ENCODE data around the gene ATL3. TPM values are rescaled to one million over a fixed set of nuclear protein-coding genes. Genes with fewer than 3 reads are reported as not detected.

ATL3 gene
- total and polyA plus RNA-seq, 2 donors (not counting 3 experiments of a cell fraction or from before 2014, with no cell fraction given): 21.7 to 70.2 TPM

- no peak overlapping the region for H2AFZ ChIP-seq (ENCODE audit: low read depth, low read length)
- ChIA-PET POLR2A (no interaction called here), CTCF (interaction anchor here (0.9 to 2.0 kb wide), 2 partner anchors 21 to 22 kb away, joined by 3 to 4 read pairs; no protein-coding TSS in a partner anchor)
- H3K4me2 ChIP-seq (ENCODE audit: insufficient read depth, low read length): no peak overlapping the region
- H3K4me3 ChIP-seq (replicated peaks in 1 of 3; ENCODE audit: insufficient read depth in 1 of 3, low read depth in 1 of 3, low read length in 3 of 3): no peak overlapping the region
- no peaks in the 10 kb centered on the region for H3K36me3 ChIP-seq (ENCODE audit: control insufficient read depth in 2 of 2, extremely low read depth in 1 of 2, insufficient read depth in 2 of 2, low read length in 2 of 2)
- no peaks in the 10 kb centered on the region for H3K27me3 ChIP-seq (ENCODE audit: control insufficient read depth in 2 of 2, insufficient read depth in 2 of 2, low read length in 2 of 2)
- no peak for FAIRE-seq
- H4K20me1 ChIP-seq (replicated peaks; ENCODE audit: control insufficient read depth, extremely low read depth, insufficient read depth, low read length): no peaks in the 10 kb centered on the region
- H3K9me3 ChIP-seq (replicated peaks; ENCODE audit: control insufficient read depth, insufficient read depth, low read length): no peaks in the 10 kb centered on the region
- dilution Hi-C loops (cut with MboI; ENCODE audit: extremely low pct_ligation_motif_present, low sequenced_read_pairs): no loop called here
- peaks cover 33% of the 10 kb centered on the region for H3K79me2 ChIP-seq (ENCODE audit: control insufficient read depth, insufficient read depth, low read length)
- intact Hi-C loops (cut with micrococcal nuclease): no loop called here
- DNase-seq (ENCODE audit: low read depth, low spot score): no peak
- H3K4me1 ChIP-seq (ENCODE audit: control insufficient read depth, extremely low read depth, insufficient read depth, low read length): no peaks in the 10 kb centered on the region
- TF ChIP-seq POLR2A (IDR thresholded peaks at IDR 0.05; ENCODE audit: low read depth, low read length) (no peak), CTCF (IDR thresholded peaks at IDR 0.05; ENCODE audit: extremely low read depth in 1 of 2, insufficient read depth in 1 of 2, low read depth in 1 of 2, low read length in 2 of 2) (no peak), JUN (IDR thresholded peaks at IDR 0.05; ENCODE audit: borderline replicate concordance, insufficient read depth, insufficient read length, low read depth) (no peak), POLR2AphosphoS5 (IDR thresholded peaks at IDR 0.05; ENCODE audit: insufficient read depth, low read depth, low read length) (no peak), EZH2 (IDR thresholded peaks at IDR 0.05; ENCODE audit: borderline replicate concordance, low read depth, low read length, severe bottlenecking) (no peak), GATA2 (IDR thresholded peaks at IDR 0.05; ENCODE audit: insufficient read depth, insufficient read length, low read depth, low read length) (no peak), FOS (IDR thresholded peaks at IDR 0.05; ENCODE audit: borderline replicate concordance, insufficient read depth, low read length) (no peak), MAX (IDR thresholded peaks at IDR 0.05; ENCODE audit: insufficient read depth, insufficient read length) (no peak)
- no peak overlapping the region for H3K9ac ChIP-seq (replicated peaks; ENCODE audit: extremely low read depth, insufficient read depth, low read length)
- BruUV-seq (replicated peaks): no TSS peak
- no peaks in the 10 kb centered on the region for H3K9me1 ChIP-seq (replicated peaks; ENCODE audit: control insufficient read depth, extremely low read depth, insufficient read depth, low read length)
- no peak overlapping the region for H3K27ac ChIP-seq (ENCODE audit: insufficient read depth, low read depth, low read length)
Observed at GRCh38 chr11:63716046-63716445, 44.9 kb upstream of the ATL3 start.

Measured in endothelial cell of umbilical vein (primary cell).